Stomach (tissue), 4 donors: ENCODE measurements around the gene PDE4D.

Experiments used
- CTCF ChIP-seq, 7 experiments: fragments of 450-650 bp in 4 of 7; fragments of 200-600 bp in 3 of 7; sonication (generic) in 3 of 7; IDR thresholded peaks; one replicate each; pipeline ENCODE4 v1.5.1; 2016 to 2019; ENCODE audit warnings: antibody characterized with exemption in 7 of 7, control low read depth in 2 of 7, mild to moderate bottlenecking in 1 of 7
- POLR2AphosphoS5 ChIP-seq, 3 donors: sonication (generic); formaldehyde crosslinking; IDR thresholded peaks; one replicate each; pipeline ENCODE4 v1.6.1; 2016; ENCODE audit warnings: antibody characterized with exemption in 3 of 3

- TF ChIP-seq CTCF (IDR thresholded peaks at IDR 0.05) = no peak
- no peak for TF ChIP-seq POLR2AphosphoS5 (IDR thresholded peaks at IDR 0.05)
Observed at GRCh38 chr5:59066367-59067163, 827.0 kb downstream of the PDE4D start.
